Neural crest cell (in vitro differentiated cells): Measurements from ENCODE around the gene GRIP1. TPM values are rescaled to one million over a fixed set of nuclear protein-coding genes. Genes with fewer than 3 reads are reported as not detected.

Source experiments
- DNase-seq: peaks from one replicate; pipeline ENCODE4 v3.0.0; 2021; ENCODE audit warnings: low read depth, mixed read lengths, low spot score
- H3K27ac Mint-ChIP-seq: one replicate; pipeline ENCODE4 v1.8.0; 2021; ENCODE audit warnings: mild to moderate bottlenecking, mixed read lengths; ENCODE audit not compliant: unreplicated experiment
- H3K27me3 Mint-ChIP-seq: 2 replicates; pipeline ENCODE4 v1.8.0; 2021; ENCODE audit warnings: low read depth, mild to moderate bottlenecking, mixed read lengths
- H3K36me3 Mint-ChIP-seq: 2 replicates; pipeline ENCODE4 v1.8.0; 2021; ENCODE audit warnings: low read depth, mild to moderate bottlenecking, mixed read lengths
- H3K4me1 Mint-ChIP-seq: 2 replicates; pipeline ENCODE4 v1.8.0; 2021; ENCODE audit warnings: mixed read lengths
- H3K4me3 Mint-ChIP-seq: one replicate; pipeline ENCODE4 v1.8.0; 2021; ENCODE audit warnings: mild to moderate bottlenecking, mixed read lengths
- H3K9me3 Mint-ChIP-seq: 2 replicates; pipeline ENCODE4 v1.8.0; 2021; ENCODE audit warnings: mixed read lengths
- CTCF ChIP-seq: fragments of 200-600 bp; sonication (generic); conservative IDR thresholded peaks from 2 replicates; pipeline ENCODE4 v1.5.0; 2021; ENCODE audit warnings: antibody characterized with exemption, mild to moderate bottlenecking
- total RNA-seq: library from RNA; stranded (reverse); gene quantifications from 2 replicates; pipeline ENCODE4 v1.2.1, GENCODE V29; 2021

GRIP1 gene
- total RNA-seq, 1 donor from 2014 or later, result 40.3 TPM

DNA sequence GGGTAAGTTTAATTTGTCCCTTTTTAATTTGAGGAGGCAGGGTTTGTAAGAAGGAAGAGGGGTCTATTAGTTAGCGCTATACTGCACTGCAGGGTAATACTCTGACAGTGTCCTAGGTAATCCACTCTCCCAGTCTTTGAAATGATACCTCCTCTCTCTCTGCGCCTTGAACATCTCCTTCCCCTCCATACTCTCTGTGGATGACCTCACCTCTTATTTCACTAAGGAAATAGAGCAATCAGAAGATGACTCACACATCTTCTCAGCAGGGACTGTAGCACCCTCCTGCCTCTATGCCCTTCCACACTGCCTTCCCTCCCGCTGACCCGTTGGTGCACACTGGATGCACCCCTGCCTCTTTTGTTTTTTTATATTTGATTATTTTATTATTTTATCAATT, 94.2 kb downstream of the GRIP1 start:
- Mint-ChIP-seq H3K4me1 (no peaks in the 10 kb centered on the region), H3K27me3 (no peaks in the 10 kb centered on the region), H3K4me3 (no peak overlapping the region), H3K36me3 (peaks cover 3% of the 10 kb centered on the region), H3K27ac (no peak overlapping the region), H3K9me3 (no peaks in the 10 kb centered on the region)
- no peak for DNase-seq
- TF ChIP-seq CTCF, result no peak

- Mint-ChIP-seq H3K9me3 (peaks cover 3% of the 10 kb centered on the region), H3K4me3 (no peak overlapping the region), H3K4me1 (peaks cover 4% of the 10 kb centered on the region), H3K27ac (no peak overlapping the region), H3K36me3 (peaks cover 10% of the 10 kb centered on the region), H3K27me3 (no peaks in the 10 kb centered on the region)
- no peak for DNase-seq
- no peak for TF ChIP-seq CTCF
These were observed 105.3 kb downstream of the GRIP1 start for GRCh38 chr12:66573605-66574004.

DNA sequence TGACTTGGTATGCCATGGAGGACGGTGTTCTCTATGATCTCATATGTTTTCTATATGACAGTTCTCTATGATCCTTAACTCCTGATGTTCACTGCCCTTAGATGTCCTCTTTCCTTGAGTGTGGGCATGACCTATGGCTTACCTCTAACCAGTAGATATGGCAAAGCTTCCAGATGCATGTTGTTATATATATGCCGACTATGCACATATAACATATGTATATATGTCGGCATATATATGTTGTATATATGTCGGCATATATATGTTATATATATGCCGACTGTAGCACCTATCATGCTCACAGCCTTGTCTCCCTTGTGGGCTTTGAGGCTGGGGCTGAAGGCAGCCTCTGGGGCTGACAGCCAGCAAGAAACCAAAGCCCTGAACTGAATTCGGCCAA, 106.0 kb downstream of the GRIP1 start:
- no peak for TF ChIP-seq CTCF
- Mint-ChIP-seq H3K36me3 (peaks cover 13% of the 10 kb centered on the region), H3K4me3 (no peak overlapping the region), H3K9me3 (peaks cover 3% of the 10 kb centered on the region), H3K27me3 (no peaks in the 10 kb centered on the region), H3K27ac (no peak overlapping the region), H3K4me1 (peaks cover 4% of the 10 kb centered on the region)
- DNase-seq, result no peak

GRCh38 chr12:66571361-66571915, 107.4 kb downstream of the GRIP1 start:
- Mint-ChIP-seq H3K9me3 (no peaks in the 10 kb centered on the region), H3K4me1 (peaks cover 4% of the 10 kb centered on the region), H3K36me3 (peaks cover 9% of the 10 kb centered on the region), H3K4me3 (no peak overlapping the region), H3K27ac (no peak overlapping the region), H3K27me3 (no peaks in the 10 kb centered on the region)
- TF ChIP-seq CTCF, result no peak
- DNase-seq, result no peak

DNA sequence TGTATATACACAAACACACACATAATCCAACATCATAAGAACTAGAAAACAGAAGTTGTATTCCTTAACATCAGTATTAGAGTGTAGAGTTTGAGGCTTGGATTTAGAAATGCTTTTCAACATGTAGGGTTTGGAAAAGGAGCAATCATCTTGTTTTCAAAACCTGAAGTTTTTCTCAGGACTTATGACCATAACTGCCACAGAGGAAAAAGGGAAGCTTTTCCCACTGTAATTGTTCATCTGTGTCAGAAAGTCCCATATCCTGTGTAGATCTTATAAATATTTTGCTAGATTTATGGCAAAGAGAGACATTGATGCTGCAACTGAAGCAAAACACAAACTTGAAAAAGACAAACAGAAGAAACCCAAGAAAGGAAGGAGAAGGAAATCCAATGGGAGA, 115.7 kb downstream of the GRIP1 start:
- no peaks in the 10 kb centered on the region for H3K27me3 Mint-ChIP-seq

More for the DNA sequence above, 115.7 kb downstream of the GRIP1 start:
- TF ChIP-seq CTCF, result no peak
- Mint-ChIP-seq H3K4me3 (no peak overlapping the region), H3K4me1 (no peaks in the 10 kb centered on the region), H3K27ac (no peak overlapping the region), H3K36me3 (peaks cover 34% of the 10 kb centered on the region), H3K9me3 (peaks cover 21% of the 10 kb centered on the region)
- DNase-seq, result no peak
